ENCODE results near the gene HMG20A. TPM values are rescaled to one million over a fixed set of nuclear protein-coding genes. Genes with fewer than 3 reads are reported as not detected.

HMG20A gene
- total and polyA plus RNA-seq, 5 donors from 2014 or later = 24.4 to 32.3 (median 25.6) TPM

- no peak overlapping the region for H3K4me3 Mint-ChIP-seq
- Histone ChIP-seq H3K9me3 (ENCODE audit: control insufficient read depth in 2 of 2, low read length in 2 of 2) (no peaks in the 10 kb centered on the region), H3K27ac (ENCODE audit: insufficient read depth, low read length, poor library complexity, severe bottlenecking) (no peak overlapping the region), H3K4me3 (ENCODE audit: low read depth, low read length) (no peak overlapping the region), H3K4me1 (ENCODE audit: control insufficient read depth, insufficient read depth, low read length, poor library complexity, severe bottlenecking) (no peaks in the 10 kb centered on the region), H3K27me3 (ENCODE audit: control insufficient read depth, insufficient read depth, low read length) (no peaks in the 10 kb centered on the region), H3K36me3 (ENCODE audit: control insufficient read depth, insufficient read depth, low read length) (peaks cover 9% of the 10 kb centered on the region)
- H3K27me3 Mint-ChIP-seq = no peaks in the 10 kb centered on the region
- no peak for ATAC-seq (ENCODE audit: low read depth in 2 of 2)
- DNase-seq = no peak
- no peaks in the 10 kb centered on the region for H3K9me3 Mint-ChIP-seq
- H3K36me3 Mint-ChIP-seq = peaks cover 32% of the 10 kb centered on the region
- H3K4me1 Mint-ChIP-seq = peaks cover 9 to 29% (median 16%) of the 10 kb centered on the region in 4 donors
- no peak overlapping the region for H3K27ac Mint-ChIP-seq
Observed at GRCh38 chr15:77489647-77490046, 69.0 kb downstream of the HMG20A start.

DNA sequence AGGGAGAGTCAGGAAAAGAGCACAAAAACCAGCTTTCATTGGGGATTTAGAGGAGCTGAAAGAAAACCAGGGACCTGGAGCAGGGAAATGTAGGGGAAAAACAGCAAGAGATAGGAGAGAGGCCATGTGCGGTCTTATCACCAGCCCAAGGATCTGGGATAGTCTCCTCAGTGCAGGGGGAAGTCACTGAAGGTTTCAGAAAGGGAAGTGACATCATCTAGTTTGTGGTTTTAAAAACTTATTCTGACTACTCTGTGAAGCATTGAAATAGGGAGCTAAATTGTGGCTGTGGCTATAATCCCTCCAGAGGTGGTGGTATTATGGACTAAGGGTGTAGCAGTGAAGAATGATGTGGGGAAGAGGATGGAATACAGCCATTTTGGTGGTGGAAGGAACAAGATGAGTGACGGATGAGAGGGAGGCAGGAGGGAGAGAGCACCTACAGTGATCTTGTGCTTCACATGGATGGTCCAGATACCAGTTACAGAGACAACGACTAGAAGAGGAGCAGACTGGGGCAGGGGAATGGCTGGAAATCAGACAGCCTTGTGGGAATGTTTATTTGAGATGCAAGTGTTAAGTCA is 72.7 kb downstream of the HMG20A start:
- H3K36me3 Mint-ChIP-seq = peaks cover 16% of the 10 kb centered on the region
- H3K27ac Mint-ChIP-seq = peak overlapping the region in 2 of 3 donors; percentile 22 to 86
- H3K4me3 ChIP-seq (ENCODE audit: low read depth, low read length) = no peak overlapping the region
- H3K27me3 ChIP-seq (ENCODE audit: control insufficient read depth, insufficient read depth, low read length) = no peaks in the 10 kb centered on the region
- H3K27me3 Mint-ChIP-seq = no peaks in the 10 kb centered on the region
- no peaks in the 10 kb centered on the region for H3K4me1 ChIP-seq (ENCODE audit: control insufficient read depth, insufficient read depth, low read length, poor library complexity, severe bottlenecking)
- H3K36me3 ChIP-seq (ENCODE audit: control insufficient read depth, insufficient read depth, low read length) = peaks cover 5% of the 10 kb centered on the region
- no peak overlapping the region for H3K27ac ChIP-seq (ENCODE audit: insufficient read depth, low read length, poor library complexity, severe bottlenecking)
- no peak overlapping the region for H3K4me3 Mint-ChIP-seq
- H3K9me3 ChIP-seq (ENCODE audit: control insufficient read depth in 2 of 2, low read length in 2 of 2) = no peaks in the 10 kb centered on the region
- ATAC-seq (ENCODE audit: low read depth in 2 of 2) (peak; percentile 31 to 37), DNase-seq (peak in 1 of 3 donors; percentile 28)
- peaks cover 5 to 16% (median 9%) of the 10 kb centered on the region in 4 donors for H3K4me1 Mint-ChIP-seq
- no peaks in the 10 kb centered on the region for H3K9me3 Mint-ChIP-seq

- Histone ChIP-seq H3K9me3 (ENCODE audit: control insufficient read depth in 2 of 2, low read length in 2 of 2) (no peaks in the 10 kb centered on the region), H3K36me3 (ENCODE audit: control insufficient read depth, insufficient read depth, low read length) (peaks cover 5% of the 10 kb centered on the region), H3K27me3 (ENCODE audit: control insufficient read depth, insufficient read depth, low read length) (no peaks in the 10 kb centered on the region), H3K4me1 (ENCODE audit: control insufficient read depth, insufficient read depth, low read length, poor library complexity, severe bottlenecking) (no peaks in the 10 kb centered on the region), H3K27ac (ENCODE audit: insufficient read depth, low read length, poor library complexity, severe bottlenecking) (no peak overlapping the region), H3K4me3 (ENCODE audit: low read depth, low read length) (no peak overlapping the region)
- Mint-ChIP-seq H3K4me3 (no peak overlapping the region), H3K9me3 (no peaks in the 10 kb centered on the region), H3K36me3 (peaks cover 19% of the 10 kb centered on the region), H3K4me1 (peaks cover 5 to 16% (median 9%) of the 10 kb centered on the region in 4 donors), H3K27ac (peak overlapping the region in 1 of 3 donors; percentile 43), H3K27me3 (no peaks in the 10 kb centered on the region)
- ATAC-seq (ENCODE audit: low read depth in 2 of 2) (no peak), DNase-seq (no peak)
Observed at GRCh38 chr15:77494073-77494867, 73.6 kb downstream of the HMG20A start.

- Histone ChIP-seq H3K27me3 (ENCODE audit: control insufficient read depth, insufficient read depth, low read length) (no peaks in the 10 kb centered on the region), H3K9me3 (ENCODE audit: control insufficient read depth in 2 of 2, low read length in 2 of 2) (no peaks in the 10 kb centered on the region), H3K4me3 (ENCODE audit: low read depth, low read length) (no peak overlapping the region), H3K27ac (ENCODE audit: insufficient read depth, low read length, poor library complexity, severe bottlenecking) (no peak overlapping the region), H3K36me3 (ENCODE audit: control insufficient read depth, insufficient read depth, low read length) (peaks cover 5% of the 10 kb centered on the region), H3K4me1 (ENCODE audit: control insufficient read depth, insufficient read depth, low read length, poor library complexity, severe bottlenecking) (no peaks in the 10 kb centered on the region)
- Mint-ChIP-seq H3K36me3 (peaks cover 23% of the 10 kb centered on the region), H3K4me1 (peaks cover 5 to 16% (median 9%) of the 10 kb centered on the region in 4 donors), H3K27ac (peak overlapping the region in 1 of 3 donors; percentile 4), H3K4me3 (no peak overlapping the region), H3K9me3 (no peaks in the 10 kb centered on the region), H3K27me3 (no peaks in the 10 kb centered on the region)
- no peak for ATAC-seq (ENCODE audit: low read depth in 2 of 2)
- no peak for DNase-seq
Observed at GRCh38 chr15:77494964-77495363, 74.3 kb downstream of the HMG20A start.

DNA sequence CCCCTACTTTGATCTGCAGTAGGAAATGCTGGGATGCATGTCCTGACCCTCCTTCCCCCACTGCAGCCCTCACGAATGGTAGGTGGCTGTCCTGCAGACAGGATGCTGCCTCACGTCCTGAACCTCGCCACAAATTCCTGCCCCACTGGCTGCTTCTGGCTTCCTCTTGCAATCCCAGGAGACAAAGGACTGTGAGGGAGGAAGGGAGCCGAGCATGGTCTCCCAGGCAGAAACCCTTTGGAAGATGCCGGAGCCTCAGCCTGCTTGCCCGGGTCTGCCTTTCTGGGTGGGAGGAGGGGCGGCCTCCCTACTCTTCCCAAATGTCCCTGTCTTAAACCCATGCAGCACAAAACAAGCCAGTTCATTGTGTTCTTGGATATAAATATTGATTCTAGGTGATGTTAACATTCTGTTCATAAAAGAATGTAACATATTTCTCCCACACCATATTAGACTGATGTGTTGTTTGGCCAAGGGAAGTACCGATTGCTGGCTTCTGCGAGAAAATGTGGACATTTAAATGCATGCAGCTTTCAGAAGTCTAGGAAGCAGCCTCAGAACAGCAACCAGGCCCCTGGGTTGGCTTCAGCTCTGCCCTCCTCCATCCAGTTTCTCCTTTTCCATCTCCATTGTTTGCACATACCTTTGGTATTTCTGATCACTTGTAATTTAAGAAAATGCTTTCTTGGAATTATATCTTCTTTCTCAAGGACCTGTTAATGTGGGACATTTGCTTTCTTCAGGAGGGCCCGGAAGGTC is 75.3 kb downstream of the HMG20A start:
- Mint-ChIP-seq H3K27ac (peak overlapping the region in 1 of 3 donors; percentile 4), H3K4me3 (no peak overlapping the region), H3K36me3 (peaks cover 13% of the 10 kb centered on the region), H3K4me1 (peaks cover 5 to 16% (median 9%) of the 10 kb centered on the region in 4 donors), H3K9me3 (no peaks in the 10 kb centered on the region), H3K27me3 (no peaks in the 10 kb centered on the region)
- no peak overlapping the region for H3K4me3 ChIP-seq (ENCODE audit: low read depth, low read length)
- H3K36me3 ChIP-seq (ENCODE audit: control insufficient read depth, insufficient read depth, low read length) = no peaks in the 10 kb centered on the region
- H3K9me3 ChIP-seq (ENCODE audit: control insufficient read depth in 2 of 2, low read length in 2 of 2) = no peaks in the 10 kb centered on the region
- ATAC-seq (ENCODE audit: low read depth in 2 of 2) (no peak), DNase-seq (no peak)
- no peaks in the 10 kb centered on the region for H3K4me1 ChIP-seq (ENCODE audit: control insufficient read depth, insufficient read depth, low read length, poor library complexity, severe bottlenecking)
- H3K27me3 ChIP-seq (ENCODE audit: control insufficient read depth, insufficient read depth, low read length) = no peaks in the 10 kb centered on the region
- H3K27ac ChIP-seq (ENCODE audit: insufficient read depth, low read length, poor library complexity, severe bottlenecking) = no peak overlapping the region

- H3K27me3 Mint-ChIP-seq = no peaks in the 10 kb centered on the region
- no peak overlapping the region for H3K27ac ChIP-seq (ENCODE audit: insufficient read depth, low read length, poor library complexity, severe bottlenecking)
- no peaks in the 10 kb centered on the region for H3K4me1 ChIP-seq (ENCODE audit: control insufficient read depth, insufficient read depth, low read length, poor library complexity, severe bottlenecking)
- H3K4me3 Mint-ChIP-seq = no peak overlapping the region
- no peaks in the 10 kb centered on the region for H3K9me3 ChIP-seq (ENCODE audit: control insufficient read depth in 2 of 2, low read length in 2 of 2)
- H3K27ac Mint-ChIP-seq = no peak overlapping the region
- H3K4me3 ChIP-seq (ENCODE audit: low read depth, low read length) = no peak overlapping the region
- ATAC-seq (ENCODE audit: low read depth in 2 of 2) (peak; percentile 50 to 72), DNase-seq (peak; percentile 34 to 57 (median 54))
- H3K36me3 Mint-ChIP-seq = peaks cover 12% of the 10 kb centered on the region
- H3K27me3 ChIP-seq (ENCODE audit: control insufficient read depth, insufficient read depth, low read length) = no peaks in the 10 kb centered on the region
- no peaks in the 10 kb centered on the region for H3K9me3 Mint-ChIP-seq
- no peaks in the 10 kb centered on the region for H3K36me3 ChIP-seq (ENCODE audit: control insufficient read depth, insufficient read depth, low read length)
- peaks cover 5 to 16% (median 9%) of the 10 kb centered on the region in 4 donors for H3K4me1 Mint-ChIP-seq
Observed at GRCh38 chr15:77496715-77497109, 76.0 kb downstream of the HMG20A start.

DNA sequence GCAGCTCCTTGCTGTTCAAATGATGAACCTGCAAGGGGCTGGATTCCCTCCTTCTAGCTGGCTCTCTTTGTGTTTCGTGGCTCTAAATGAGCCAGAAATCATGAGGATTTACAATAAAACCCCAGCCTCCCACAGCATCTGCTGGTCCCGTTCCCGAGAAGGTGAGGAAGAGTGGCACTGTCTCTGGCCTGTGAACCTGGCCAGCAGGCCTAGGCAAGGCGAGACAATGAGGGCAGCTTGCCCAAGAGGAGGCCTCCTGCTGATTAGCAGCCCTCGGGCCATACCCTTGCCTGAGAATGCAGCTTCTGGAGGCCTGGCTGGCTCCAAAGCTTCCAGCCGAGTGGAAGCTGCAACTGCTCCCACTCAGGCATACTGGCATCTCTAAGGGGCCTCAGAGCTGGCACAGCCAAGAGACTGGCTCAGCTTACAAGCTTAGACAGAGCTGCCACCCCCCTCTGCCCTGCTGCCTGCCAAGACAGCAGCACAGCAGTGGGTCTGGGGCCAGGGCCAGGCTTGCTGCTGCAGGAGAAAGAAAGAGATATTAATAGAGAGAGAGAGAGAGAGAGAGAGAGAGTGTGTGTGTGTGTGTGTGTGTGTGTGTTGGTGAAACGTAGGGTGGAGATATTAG is 76.5 kb downstream of the HMG20A start:
- no peak overlapping the region for H3K27ac Mint-ChIP-seq
- no peaks in the 10 kb centered on the region for H3K9me3 ChIP-seq (ENCODE audit: control insufficient read depth in 2 of 2, low read length in 2 of 2)
- no peak for DNase-seq

More for the DNA sequence above, 76.5 kb downstream of the HMG20A start:
- Histone ChIP-seq H3K27me3 (ENCODE audit: control insufficient read depth, insufficient read depth, low read length) (no peaks in the 10 kb centered on the region), H3K36me3 (ENCODE audit: control insufficient read depth, insufficient read depth, low read length) (no peaks in the 10 kb centered on the region), H3K4me3 (ENCODE audit: low read depth, low read length) (no peak overlapping the region), H3K4me1 (ENCODE audit: control insufficient read depth, insufficient read depth, low read length, poor library complexity, severe bottlenecking) (no peaks in the 10 kb centered on the region), H3K27ac (ENCODE audit: insufficient read depth, low read length, poor library complexity, severe bottlenecking) (no peak overlapping the region)
- Mint-ChIP-seq H3K27me3 (no peaks in the 10 kb centered on the region), H3K4me1 (peaks cover 5 to 15% (median 9%) of the 10 kb centered on the region in 4 donors), H3K4me3 (peak overlapping the region in 1 of 4 donors; percentile 5), H3K9me3 (no peaks in the 10 kb centered on the region), H3K36me3 (peaks cover 11% of the 10 kb centered on the region)
- ATAC-seq (ENCODE audit: low read depth in 2 of 2) = no peak
